Measurements from ENCODE around the gene CDH23. TPM values are rescaled to one million over a fixed set of nuclear protein-coding genes. Genes with fewer than 3 reads are reported as not detected.
A peak's percentile ranks its signal among the peaks of the same experiment; 100 is the strongest.

Gene CDH23
- total and polyA plus RNA-seq, 9 of the 15 experiments (the other 6 are each of a cell fraction or from before 2014, with no cell fraction given) = 0.18 to 1.2 (median 0.47) TPM

DNA sequence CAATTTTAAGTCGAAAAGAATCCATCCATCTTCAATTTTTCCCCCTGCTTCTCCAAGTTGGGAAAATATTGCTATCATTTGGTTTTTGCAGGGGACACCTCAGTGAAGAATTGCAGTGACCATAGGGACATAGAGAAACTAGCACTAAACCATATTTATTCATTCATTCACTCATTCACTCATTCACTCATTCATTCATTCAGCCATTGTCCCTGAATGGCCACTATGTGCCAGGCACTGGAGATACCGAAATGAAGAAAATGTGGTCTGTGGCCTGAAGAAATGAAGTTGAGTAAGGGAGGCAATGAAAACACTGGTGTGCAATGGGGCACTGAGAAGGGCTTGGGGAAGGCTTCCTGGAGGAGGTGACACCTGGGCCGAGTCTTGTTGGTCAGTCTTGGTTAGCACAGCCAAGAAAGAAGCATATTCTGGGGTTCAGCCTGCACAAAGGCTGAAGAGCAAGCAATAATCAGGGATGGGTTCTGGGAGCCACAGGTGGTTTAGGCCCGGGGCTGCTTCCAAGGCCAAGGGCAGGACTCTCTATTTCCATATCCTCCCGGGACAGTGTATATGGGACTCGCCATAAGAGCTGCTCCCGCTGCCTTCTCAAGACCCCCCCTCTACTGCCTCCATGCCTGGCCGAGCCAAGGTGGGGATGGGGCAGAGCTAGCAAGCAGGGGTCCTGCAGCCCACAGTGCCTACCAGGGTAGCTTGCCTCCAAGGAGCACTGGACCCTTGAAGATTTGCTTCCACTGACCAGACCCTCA lies 348.4 kb downstream of the CDH23 start:
- Histone ChIP-seq H3K9me1 (ENCODE audit: control insufficient read depth, insufficient read depth, low read length) (peaks cover 3% of the 10 kb centered on the region), H3K4me3 (no peak overlapping the region), H2AFZ (ENCODE audit: low read depth, low read length) (peak overlapping the region; percentile 79), H3K27ac (ENCODE audit: extremely low read depth, low read depth, low read length) (peak overlapping the region; percentile 64; the same call in 1 of the 3 replicates), H3K4me2 (ENCODE audit: insufficient read depth, low read length) (no peak overlapping the region), H3K27me3 (ENCODE audit: control insufficient read depth in 2 of 2, insufficient read depth in 2 of 2, low read length in 2 of 2) (no peaks in the 10 kb centered on the region), H3K9ac (ENCODE audit: insufficient read depth in 1 of 2, low read depth in 2 of 2, low read length in 2 of 2) (peak overlapping the region in 1 of 2 experiments; percentile 87; a peak in 1 of 4 replicates), H3K9me3 (replicated peaks; ENCODE audit: control insufficient read depth, insufficient read depth, low read depth, low read length) (no peaks in the 10 kb centered on the region), H3K4me1 (replicated peaks in 1 of 2; ENCODE audit: control insufficient read depth in 2 of 2, insufficient read depth in 2 of 2, low read length in 2 of 2) (peaks cover 61 to 66% of the 10 kb centered on the region in 2 experiments), H4K20me1 (replicated peaks; ENCODE audit: control insufficient read depth, insufficient read depth, low read length) (no peaks in the 10 kb centered on the region), H3K36me3 (ENCODE audit: control insufficient read depth, insufficient read depth, low read length) (no peaks in the 10 kb centered on the region), H3K79me2 (ENCODE audit: control insufficient read depth, insufficient read depth, low read length) (no peaks in the 10 kb centered on the region)
- CTCF ChIA-PET (ENCODE audit: low intra/inter-chr PET ratio) = no interaction called here
- WGBS (ENCODE audit: insufficient coverage, low coverage, missing lambda C conversion rate) = 75% methylated on average over 8 of the region's 8 CpGs
- BruUV-seq (replicated peaks) = no TSS peak
- no peak for FAIRE-seq
- ATAC-seq = no peak
- intact Hi-C loops (cut with micrococcal nuclease) (loop anchor here (5.0 kb wide), 1 partner anchor 108 kb away; no protein-coding TSS in a partner anchor), in situ Hi-C loops (cut with MboI) (no loop called here)
- TF ChIP-seq PYGO2 (tag; IDR thresholded peaks at IDR 0.05) (no peak), KDM1A (IDR thresholded peaks at IDR 0.05) (peak in 1 of 2 experiments; percentile 47; a peak in 2 of 4 replicates), FOS (IDR thresholded peaks at IDR 0.05; ENCODE audit: extremely low read depth, insufficient read length) (no peak), ZNF24 (IDR thresholded peaks at IDR 0.05) (peak; percentile 98), KDM4B (IDR thresholded peaks at IDR 0.05; ENCODE audit: borderline replicate concordance in 2 of 2, low read depth in 1 of 2) (no peak), BCOR (IDR thresholded peaks at IDR 0.05) (peak; percentile 74), ZFP36 (IDR thresholded peaks at IDR 0.05; ENCODE audit: low read depth, low read length, partially characterized antibody) (peak; percentile 93), ZNF436 (CRISPR knock-in tag; IDR thresholded peaks at IDR 0.05) (peak; percentile 44; the same call in 1 of the 2 replicates), ARHGAP35 (IDR thresholded peaks at IDR 0.05; ENCODE audit: partially characterized antibody) (no peak)
- DNase-seq (ENCODE audit: extremely low read depth in 1 of 4, low spot score in 3 of 4) = no peak
- POLR2A ChIA-PET = interaction anchor here (0.5 to 1.3 kb wide), 5 partner anchors 10 to 533 kb away, joined by 3 to 5 read pairs (median 3); no protein-coding TSS in a partner anchor
